HepG2 (cell line): ENCODE results near the gene TTLL10.

Experiments
- ARID2 ChIP-seq: sonication (generic); formaldehyde crosslinking; IDR thresholded peaks from 2 replicates; pipeline ENCODE4 v1.8.1; 2022; ENCODE audit warnings: mild to moderate bottlenecking, missing genetic modification reagents, borderline replicate concordance
- CREM ChIP-seq, 2 experiments: sonication (generic) in 1 of 2; formaldehyde crosslinking in 1 of 2; IDR thresholded peaks; 2 replicates each; pipeline versions ENCODE4 v1.4.0 to v1.6.1; 2016 to 2020; ENCODE audit warnings: antibody characterized with exemption in 1 of 2, mild to moderate bottlenecking in 1 of 2, missing genetic modification reagents in 1 of 2
- EP300 ChIP-seq, 3 experiments: sonication (generic) in 1 of 3; formaldehyde crosslinking in 1 of 3; IDR thresholded peaks; 2 replicates each; pipeline versions ENCODE4 v1.5.1 to v1.6.1; 2011 to 2020; ENCODE audit warnings: low read depth in 2 of 3, low read length in 2 of 3, borderline replicate concordance in 1 of 3, improper control_type of control experiment in 1 of 3, mild to moderate bottlenecking in 1 of 3, missing genetic modification reagents in 1 of 3, moderate library complexity in 1 of 3
- KDM5A ChIP-seq: fragments of 200-600 bp; sonication (generic); IDR thresholded peaks from 2 replicates; pipeline ENCODE4 v1.7.0; 2018; ENCODE audit warnings: antibody characterized with exemption, mild to moderate bottlenecking, low read length, borderline replicate concordance
- RFX5 ChIP-seq: IDR thresholded peaks from 2 replicates; pipeline ENCODE4 v1.6.1; 2011; ENCODE audit warnings: low read depth, low read length, improper control_type of control experiment
- RORA ChIP-seq: sonication (generic); formaldehyde crosslinking; IDR thresholded peaks from 2 replicates; pipeline ENCODE4 v1.5.0; 2020; ENCODE audit warnings: mild to moderate bottlenecking, missing genetic modification reagents, moderate library complexity
- SMC3 ChIP-seq: IDR thresholded peaks from 2 replicates; pipeline ENCODE4 v1.6.1; 2011; ENCODE audit warnings: low read length, improper control_type of control experiment
- ZKSCAN1 ChIP-seq: fragments of 150-350 bp; IDR thresholded peaks from 2 replicates; pipeline ENCODE4 v1.6.1; 2014; ENCODE audit warnings: low read length
- ZNF296 ChIP-seq: sonication (generic); formaldehyde crosslinking; conservative IDR thresholded peaks from 2 replicates; pipeline ENCODE4 v1.5.0; 2020; ENCODE audit warnings: mild to moderate bottlenecking, missing genetic modification reagents

GRCh38 chr1:1157914-1158710 is 15.6 kb upstream of the TTLL10 start:
- TF ChIP-seq EP300 (IDR thresholded peaks at IDR 0.05; ENCODE audit: low read depth in 2 of 2, low read length in 2 of 2): peak in 1 of 2 experiments; percentile 29; a peak in 1 of 4 replicates
- no peak; the same call in 1 of the 2 replicates for TF ChIP-seq EP300 (CRISPR knock-in tag; IDR thresholded peaks at IDR 0.05; ENCODE audit: borderline replicate concordance)
- no peak for TF ChIP-seq CREM (IDR thresholded peaks at IDR 0.05)
- TF ChIP-seq CREM (CRISPR knock-in tag; IDR thresholded peaks at IDR 0.05): no peak
- TF ChIP-seq SMC3: no peak
- TF ChIP-seq ZKSCAN1: no peak
- no peak for TF ChIP-seq RFX5
- TF ChIP-seq RORA (CRISPR knock-in tag): no peak
- TF ChIP-seq ZNF296 (CRISPR knock-in tag): no peak
- TF ChIP-seq ARID2 (CRISPR knock-in tag): no peak
- no peak for TF ChIP-seq KDM5A
